Effector memory CD8-positive, alpha-beta T cell (primary cell): Measurements from ENCODE around the gene TSPO2.
A peak's percentile ranks its signal among the peaks of the same experiment; 100 is the strongest.

Experiments
- ATAC-seq: fragments of 150-1000 bp; cut with Tn5 transposase; replicated peaks from 2 replicates; pipeline ENCODE4 v1.10.0; 2021; ENCODE audit warnings: mild to moderate bottlenecking, moderate library complexity
- DNase-seq, 3 experiments: peaks; one replicate each; pipeline ENCODE4 v3.0.0; 2021
- H3K27ac Mint-ChIP-seq, 2 donors: one replicate each; pipeline ENCODE4 v1.8.0; 2022; ENCODE audit warnings: mild to moderate bottlenecking in 2 of 2, mixed read lengths in 2 of 2, moderate library complexity in 2 of 2
- H3K27me3 Mint-ChIP-seq, 2 donors: one replicate each; pipeline ENCODE4 v1.8.0; 2022; ENCODE audit warnings: mixed read lengths in 2 of 2
- H3K36me3 Mint-ChIP-seq: one replicate; pipeline ENCODE4 v1.8.0; 2022; ENCODE audit warnings: mild to moderate bottlenecking, moderate library complexity, mixed read lengths; ENCODE audit not compliant: insufficient read depth
- H3K4me1 Mint-ChIP-seq, 2 donors: one replicate each; pipeline ENCODE4 v1.8.0; 2022; ENCODE audit warnings: low read depth in 2 of 2, mixed read lengths in 2 of 2
- H3K4me3 Mint-ChIP-seq, 2 donors: one replicate each; pipeline ENCODE4 v1.8.0; 2022; ENCODE audit warnings: mild to moderate bottlenecking in 2 of 2, mixed read lengths in 2 of 2, moderate library complexity in 2 of 2
- H3K9me3 Mint-ChIP-seq, 2 donors: one replicate each; pipeline ENCODE4 v1.8.0; 2022; ENCODE audit warnings: mixed read lengths in 2 of 2

TSPO2 gene

GRCh38 chr6:41079080-41079479, 36.8 kb downstream of the TSPO2 start:
- no peaks in the 10 kb centered on the region for H3K27me3 Mint-ChIP-seq
- peaks cover 33% of the 10 kb centered on the region for H3K36me3 Mint-ChIP-seq
- no peak for ATAC-seq
- peak overlapping the region in 1 of 2 donors; percentile 88 for H3K27ac Mint-ChIP-seq
- no peak overlapping the region for H3K4me3 Mint-ChIP-seq
- no peak for DNase-seq
- peaks cover 37 to 59% of the 10 kb centered on the region in 2 donors for H3K4me1 Mint-ChIP-seq
- no peaks in the 10 kb centered on the region for H3K9me3 Mint-ChIP-seq

DNA sequence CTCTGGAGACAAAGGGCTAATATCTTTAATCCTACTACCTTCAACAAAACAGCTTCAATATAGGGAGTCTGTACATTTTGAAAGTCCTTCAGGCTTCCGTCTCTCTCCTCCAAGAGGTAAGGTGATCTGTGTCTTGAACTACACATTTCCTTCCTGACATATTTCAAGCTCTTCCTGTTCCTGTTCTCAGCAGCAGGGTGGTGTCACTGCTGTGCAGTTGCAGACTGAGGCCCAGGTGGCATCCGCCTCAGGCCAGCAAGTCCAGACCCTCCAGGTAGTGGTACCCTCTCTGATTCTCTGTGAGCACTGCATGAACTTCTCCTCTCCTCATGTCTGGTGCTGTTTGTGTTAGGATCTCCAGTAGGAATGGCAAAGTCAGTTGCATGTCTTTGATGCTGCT, 38.4 kb downstream of the TSPO2 start:
- Mint-ChIP-seq H3K27ac (peak overlapping the region; percentile 75 to 88), H3K4me3 (peak overlapping the region; percentile 77), H3K4me1 (peaks cover 25 to 43% of the 10 kb centered on the region in 2 donors), H3K9me3 (no peaks in the 10 kb centered on the region), H3K36me3 (peaks cover 44% of the 10 kb centered on the region), H3K27me3 (no peaks in the 10 kb centered on the region)
- peak; percentile 86 for ATAC-seq
- no peak for DNase-seq

GRCh38 chr6:41083072-41083471, 40.8 kb downstream of the TSPO2 start:
- Mint-ChIP-seq H3K27me3 (no peaks in the 10 kb centered on the region), H3K36me3 (peaks cover 66% of the 10 kb centered on the region), H3K9me3 (no peaks in the 10 kb centered on the region), H3K4me3 (no peak overlapping the region), H3K27ac (peak overlapping the region in 1 of 2 donors; percentile 83), H3K4me1 (peaks cover 22 to 41% of the 10 kb centered on the region in 2 donors)
- ATAC-seq: no peak
- DNase-seq: no peak

DNA sequence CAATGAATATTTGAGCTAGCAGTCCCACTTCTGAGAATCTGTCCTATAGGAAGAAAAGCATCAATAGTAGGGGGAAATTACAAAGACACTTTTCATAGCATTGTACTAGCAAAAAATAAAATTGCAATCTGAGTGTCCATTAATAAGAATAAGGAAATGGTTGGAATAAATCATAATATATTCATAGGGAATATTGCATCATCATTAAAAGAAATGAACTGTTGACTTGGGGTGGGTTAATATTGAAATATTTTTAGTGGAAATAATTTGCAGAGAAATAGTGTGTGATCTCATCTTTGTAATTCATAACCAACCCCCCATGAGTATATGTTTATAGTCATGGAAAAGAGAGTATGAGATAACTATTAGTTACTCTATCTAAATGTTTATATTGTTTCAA, 42.9 kb downstream of the TSPO2 start:
- Mint-ChIP-seq H3K27ac (no peak overlapping the region), H3K27me3 (no peaks in the 10 kb centered on the region), H3K36me3 (peaks cover 73% of the 10 kb centered on the region), H3K4me1 (peaks cover 21 to 33% of the 10 kb centered on the region in 2 donors), H3K4me3 (no peak overlapping the region), H3K9me3 (no peaks in the 10 kb centered on the region)
- ATAC-seq: no peak
- no peak for DNase-seq

DNA sequence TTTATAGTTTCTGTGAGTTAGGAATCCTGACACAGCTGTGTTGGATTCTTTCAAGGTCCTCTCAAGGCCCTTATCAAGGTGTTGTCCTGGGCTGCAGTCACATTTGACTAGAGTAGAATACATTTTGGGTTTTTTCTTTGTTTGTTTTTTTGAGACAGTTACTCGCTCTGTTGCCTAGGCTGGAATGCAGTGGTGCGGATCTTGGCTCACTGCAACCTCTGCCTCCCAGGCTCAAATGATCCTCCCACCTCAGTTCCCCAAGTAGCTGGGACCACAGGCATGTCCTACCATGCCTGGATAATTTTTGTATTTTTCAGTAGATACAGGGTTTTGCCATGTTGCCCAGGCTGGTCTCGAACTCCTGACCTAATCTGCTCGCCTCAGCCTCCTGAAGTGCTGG, 46.2 kb downstream of the TSPO2 start:
- ATAC-seq (no peak), DNase-seq (no peak)
- Mint-ChIP-seq H3K4me1 (peaks cover 4% of the 10 kb centered on the region in 2 donors), H3K27ac (no peak overlapping the region), H3K4me3 (no peak overlapping the region), H3K27me3 (no peaks in the 10 kb centered on the region), H3K36me3 (peaks cover 89% of the 10 kb centered on the region), H3K9me3 (no peaks in the 10 kb centered on the region)

GRCh38 chr6:41090841-41091761, 48.8 kb downstream of the TSPO2 start:
- ATAC-seq (no peak), DNase-seq (no peak)
- no peaks in the 10 kb centered on the region for H3K27me3 Mint-ChIP-seq
- H3K36me3 Mint-ChIP-seq: peaks cover 90% of the 10 kb centered on the region
- H3K4me3 Mint-ChIP-seq: no peak overlapping the region
- peaks cover under 1 to 4% of the 10 kb centered on the region in 2 donors for H3K4me1 Mint-ChIP-seq
- H3K27ac Mint-ChIP-seq: peak overlapping the region in 1 of 2 donors; percentile 71
- no peaks in the 10 kb centered on the region for H3K9me3 Mint-ChIP-seq

- H3K4me3 Mint-ChIP-seq: no peak overlapping the region
- no peaks in the 10 kb centered on the region for H3K9me3 Mint-ChIP-seq
- peaks cover 91% of the 10 kb centered on the region for H3K36me3 Mint-ChIP-seq
- peaks cover 0 to 4% of the 10 kb centered on the region in 2 donors for H3K4me1 Mint-ChIP-seq
- no peaks in the 10 kb centered on the region for H3K27me3 Mint-ChIP-seq
- peak overlapping the region in 1 of 2 donors; percentile 71 for H3K27ac Mint-ChIP-seq
- DNase-seq (no peak), ATAC-seq (no peak)
Observed at GRCh38 chr6:41092421-41093140, 50.3 kb downstream of the TSPO2 start.

DNA sequence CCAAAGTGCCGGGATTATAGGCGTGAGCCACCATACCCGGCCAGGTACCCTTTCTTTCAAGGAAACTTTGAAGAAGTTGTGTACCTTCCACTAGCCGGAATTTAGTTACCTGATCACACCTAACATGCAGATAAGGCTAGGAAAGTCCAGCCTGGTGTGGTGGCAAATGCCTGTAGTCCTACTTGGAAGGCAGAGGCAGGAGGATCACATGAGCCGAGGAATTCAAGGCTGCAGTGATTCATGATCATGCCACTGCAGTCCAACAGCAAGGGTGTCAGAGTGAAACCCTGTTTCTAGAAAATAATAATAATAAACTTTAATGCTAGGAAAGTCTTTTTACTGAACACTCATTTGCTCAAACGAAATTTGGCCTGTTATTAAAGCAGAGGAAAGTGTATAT, 51.5 kb downstream of the TSPO2 start:
- no peak for ATAC-seq
- DNase-seq: no peak
- Mint-ChIP-seq H3K4me1 (peaks cover 0 to 4% of the 10 kb centered on the region in 2 donors), H3K27ac (no peak overlapping the region), H3K27me3 (no peaks in the 10 kb centered on the region), H3K4me3 (no peak overlapping the region), H3K9me3 (no peaks in the 10 kb centered on the region), H3K36me3 (peaks cover 84% of the 10 kb centered on the region)
